Neural cell (in vitro differentiated cells): Measurements from ENCODE around the gene PDHB. TPM values are rescaled to one million over a fixed set of nuclear protein-coding genes. Genes with fewer than 3 reads are reported as not detected.

ENCODE experiments used
- H2AFZ ChIP-seq: fragments of 200-600, 300-800 bp; sonication (generic), shearing (Covaris generic); 2 replicates; pipeline ENCODE4 v1.6.0; 2014; ENCODE audit warnings: low read depth, mild to moderate bottlenecking, antibody characterized with exemption, low read length, moderate library complexity
- H3F3A ChIP-seq: fragments of 200-600 bp; shearing (Covaris generic); 2 replicates; pipeline ENCODE4 v1.6.1; 2016; ENCODE audit warnings: mild to moderate bottlenecking, moderate library complexity, mixed read lengths, antibody characterized with exemption, low read length; ENCODE audit not compliant: insufficient read depth, poor library complexity, severe bottlenecking
- H3K27ac ChIP-seq: fragments of 200-600, 300-800 bp; sonication (generic), shearing (Covaris generic); 2 replicates; pipeline ENCODE4 v1.5.1; 2014; ENCODE audit warnings: mild to moderate bottlenecking, low read length, moderate library complexity
- H3K27me3 ChIP-seq: fragments of 300-800, 200-600 bp; sonication (generic), shearing (Covaris generic); 2 replicates; pipeline ENCODE4 v1.6.0; 2014; ENCODE audit warnings: mild to moderate bottlenecking, low read depth, low read length, moderate library complexity; ENCODE audit not compliant: insufficient read depth
- H3K36me3 ChIP-seq: fragments of 300-800, 200-600 bp; sonication (generic), shearing (Covaris generic); 2 replicates; pipeline ENCODE4 v1.5.1; 2014; ENCODE audit warnings: mild to moderate bottlenecking, antibody characterized with exemption, low read length, moderate library complexity; ENCODE audit not compliant: insufficient read depth
- H3K4me2 ChIP-seq: fragments of 300-800, 200-600 bp; sonication (generic), shearing (Covaris generic); 2 replicates; pipeline ENCODE4 v1.6.0; 2014; ENCODE audit warnings: mild to moderate bottlenecking, low read length
- H3K4me3 ChIP-seq: fragments of 300-800, 200-600 bp; sonication (generic), shearing (Covaris generic); 2 replicates; pipeline ENCODE4 v1.5.1; 2014; ENCODE audit warnings: mild to moderate bottlenecking, low read length, moderate library complexity
- H3K79me2 ChIP-seq: fragments of 200-600 bp; shearing (Covaris generic); replicated peaks from 2 replicates; pipeline ENCODE4 v1.6.0; 2014; ENCODE audit warnings: mild to moderate bottlenecking, low read length, moderate library complexity; ENCODE audit not compliant: insufficient read depth
- H3K9ac ChIP-seq: fragments of 300-800, 200-600 bp; sonication (generic), shearing (Covaris generic); 2 replicates; pipeline ENCODE4 v1.6.1; 2016; ENCODE audit warnings: mild to moderate bottlenecking, low read length, mixed read lengths
- H3K9me2 ChIP-seq: fragments of 200-600 bp; shearing (Covaris generic); 2 replicates; pipeline ENCODE4 v1.6.1; 2016; ENCODE audit warnings: mild to moderate bottlenecking, low read length, mixed read lengths; ENCODE audit not compliant: insufficient read depth
- H3K9me3 ChIP-seq: fragments of 200-600, 300-800 bp; sonication (generic), shearing (Covaris generic); 2 replicates; pipeline ENCODE4 v1.6.1; 2016; ENCODE audit warnings: mild to moderate bottlenecking, mixed run types, low read length, moderate library complexity, mixed read lengths
- H4K20me1 ChIP-seq: fragments of 200-600 bp; shearing (Covaris generic); 2 replicates; pipeline ENCODE4 v1.6.1; 2016; ENCODE audit warnings: mild to moderate bottlenecking, mixed run types; ENCODE audit not compliant: insufficient read depth
- CTCF ChIP-seq: fragments of 450-650 bp; IDR thresholded peaks from 2 replicates; pipeline ENCODE4 v1.5.1; 2014; ENCODE audit warnings: antibody characterized with exemption, mild to moderate bottlenecking, moderate library complexity; ENCODE audit not compliant: poor library complexity, severe bottlenecking
- EP300 ChIP-seq: fragments of 450-650 bp; conservative IDR thresholded peaks from 2 replicates; pipeline ENCODE4 v1.6.1; 2014; ENCODE audit warnings: antibody characterized with exemption, mild to moderate bottlenecking, moderate library complexity; ENCODE audit not compliant: poor library complexity, severe bottlenecking
- EZH2 ChIP-seq: fragments of 200-600, 300-800 bp; shearing (Covaris generic), sonication (generic); IDR thresholded peaks from 2 replicates; pipeline ENCODE4 v1.6.1; 2014; ENCODE audit warnings: antibody characterized with exemption, low read length, borderline replicate concordance, mild to moderate bottlenecking; ENCODE audit not compliant: insufficient read depth, poor library complexity, severe bottlenecking
- MXI1 ChIP-seq: fragments of 450-650 bp; conservative IDR thresholded peaks from 2 replicates; pipeline ENCODE4 v1.6.1; 2014; ENCODE audit warnings: antibody characterized with exemption, mild to moderate bottlenecking; ENCODE audit not compliant: poor library complexity, severe bottlenecking
- POLR2AphosphoS5 ChIP-seq: IDR thresholded peaks from 2 replicates; pipeline ENCODE4 v1.6.1; 2012
- RAD21 ChIP-seq: fragments of 450-650 bp; conservative IDR thresholded peaks from 2 replicates; pipeline ENCODE4 v1.6.1; 2014; ENCODE audit warnings: antibody characterized with exemption, mild to moderate bottlenecking, moderate library complexity
- REST ChIP-seq: IDR thresholded peaks from 2 replicates; pipeline ENCODE4 v1.6.1; 2012; ENCODE audit warnings: borderline replicate concordance
- SMC3 ChIP-seq: fragments of 450-650 bp; conservative IDR thresholded peaks from 2 replicates; pipeline ENCODE4 v1.6.1; 2014; ENCODE audit warnings: antibody characterized with exemption, mild to moderate bottlenecking, moderate library complexity; ENCODE audit not compliant: poor library complexity
- TAF1 ChIP-seq: IDR thresholded peaks from 2 replicates; pipeline ENCODE4 v1.6.1; 2012; ENCODE audit warnings: low read depth
- polyA plus RNA-seq: library from polyadenylated mRNA; depleted of rRNA; stranded (reverse); fragments of >200 nt; gene quantifications from 2 replicates; pipeline ENCODE4 v1.2.3, GENCODE V29; 2014

PDHB gene
- polyA plus RNA-seq, 1 donor from 2014 or later, result 154 TPM

GRCh38 chr3:58421004-58421403, 12.6 kb downstream of the PDHB start:
- Histone ChIP-seq H3K4me3 (no peak overlapping the region), H3K9ac (no peak overlapping the region), H3K9me2 (no peaks in the 10 kb centered on the region), H4K20me1 (no peaks in the 10 kb centered on the region), H3K9me3 (no peaks in the 10 kb centered on the region), H3K27ac (no peak overlapping the region), H3K79me2 (no peaks in the 10 kb centered on the region), H3K4me2 (no peak overlapping the region), H3K27me3 (no peaks in the 10 kb centered on the region), H3F3A (no peaks in the 10 kb centered on the region), H2AFZ (no peak overlapping the region), H3K36me3 (no peaks in the 10 kb centered on the region)
- no peak for TF ChIP-seq CTCF
- TF ChIP-seq REST, result no peak
- no peak for TF ChIP-seq POLR2AphosphoS5
- no peak for TF ChIP-seq MXI1
- no peak for TF ChIP-seq RAD21
- no peak for TF ChIP-seq TAF1
- no peak for TF ChIP-seq SMC3
- no peak for TF ChIP-seq EZH2
- TF ChIP-seq EP300, result no peak

GRCh38 chr3:58419780-58420507, 13.7 kb downstream of the PDHB start:
- Histone ChIP-seq H3K36me3 (no peaks in the 10 kb centered on the region), H3K9me3 (no peaks in the 10 kb centered on the region), H3F3A (no peaks in the 10 kb centered on the region), H3K9ac (no peak overlapping the region), H3K79me2 (no peaks in the 10 kb centered on the region), H3K4me2 (no peak overlapping the region), H3K27me3 (no peaks in the 10 kb centered on the region), H3K4me3 (no peak overlapping the region), H2AFZ (no peak overlapping the region), H4K20me1 (no peaks in the 10 kb centered on the region), H3K9me2 (no peaks in the 10 kb centered on the region), H3K27ac (no peak overlapping the region)
- no peak for TF ChIP-seq RAD21
- no peak for TF ChIP-seq EP300
- no peak for TF ChIP-seq REST
- TF ChIP-seq CTCF, result no peak
- no peak for TF ChIP-seq EZH2
- no peak for TF ChIP-seq POLR2AphosphoS5
- no peak for TF ChIP-seq MXI1
- no peak for TF ChIP-seq TAF1
- no peak for TF ChIP-seq SMC3
